GM23338 (cell line): ENCODE measurements around the gene FBXO34.

ENCODE experiments used
- CREB1 ChIP-seq: fragments of 250-450 bp; sonication (Bioruptor Pico); IDR thresholded peaks from 2 replicates; pipeline ENCODE4 v1.5.0; 2020; ENCODE audit warnings: low read depth, mild to moderate bottlenecking, moderate library complexity
- CTCF ChIP-seq, 2 experiments: fragments of 200-600 bp in 1 of 2; sonication (generic) in 1 of 2; conservative IDR thresholded peaks; 2 replicates each; pipeline versions ENCODE4 v1.5.1 to v1.6.1; 2016 to 2017; ENCODE audit warnings: antibody characterized with exemption in 2 of 2, low read depth in 2 of 2, mild to moderate bottlenecking in 2 of 2, moderate library complexity in 1 of 2
- ETS1 ChIP-seq: IDR thresholded peaks from 2 replicates; pipeline ENCODE4 v1.6.1; 2016; ENCODE audit warnings: antibody characterized with exemption
- EZH2 ChIP-seq: fragments of 200-600 bp; sonication (generic); IDR thresholded peaks from one replicate; pipeline ENCODE4 v1.8.0; 2017; ENCODE audit warnings: antibody characterized with exemption, mild to moderate bottlenecking, low read depth; ENCODE audit not compliant: unreplicated experiment
- EZH2phosphoT487 ChIP-seq: fragments of 200-600 bp; sonication (generic); IDR thresholded peaks from one replicate; pipeline ENCODE4 v1.8.1; 2018; ENCODE audit warnings: antibody characterized with exemption; ENCODE audit not compliant: unreplicated experiment
- POLR2AphosphoS5 ChIP-seq: IDR thresholded peaks from 2 replicates; pipeline ENCODE4 v1.6.1; 2016; ENCODE audit warnings: antibody characterized with exemption, low read depth
- REST ChIP-seq: IDR thresholded peaks from one replicate; pipeline ENCODE4 v1.6.1; 2018; ENCODE audit warnings: antibody characterized with exemption; ENCODE audit not compliant: unreplicated experiment
- STAT1 ChIP-seq: IDR thresholded peaks from one replicate; pipeline ENCODE4 v1.6.1; 2016; ENCODE audit warnings: antibody characterized with exemption; ENCODE audit not compliant: unreplicated experiment
- ZNF462 ChIP-seq: fragments of 250-450 bp; sonication (Bioruptor Pico); IDR thresholded peaks from 2 replicates; pipeline ENCODE4 v1.5.0; 2020; ENCODE audit warnings: mild to moderate bottlenecking, moderate library complexity

GRCh38 chr14:55294603-55295002, 23.4 kb downstream of the FBXO34 start:
- TF ChIP-seq EZH2, result no peak
- TF ChIP-seq POLR2AphosphoS5, result no peak
- TF ChIP-seq REST, result no peak
- TF ChIP-seq CTCF (conservative IDR thresholded peaks at IDR 0.05; ENCODE audit: low read depth in 2 of 2), result no peak
- no peak for TF ChIP-seq CREB1 (CRISPR knock-in tag)
- no peak for TF ChIP-seq ETS1
- TF ChIP-seq EZH2phosphoT487, result no peak
- no peak for TF ChIP-seq ZNF462 (CRISPR knock-in tag)
- TF ChIP-seq STAT1, result no peak
